Astrocyte of the spinal cord (primary cell): ENCODE results near the gene TPM3.

Source experiments
- DNase-seq: peaks from one replicate; pipeline ENCODE4 v3.0.0; 2011; ENCODE audit warnings: low read depth, low spot score
- H3K4me3 ChIP-seq: 2 replicates; pipeline ENCODE4 v1.5.1; 2011; ENCODE audit warnings: low read depth, mild to moderate bottlenecking, low read length, moderate library complexity
- CTCF ChIP-seq: IDR thresholded peaks from 2 replicates; pipeline ENCODE4 v1.5.1; 2012; ENCODE audit warnings: low read depth, mild to moderate bottlenecking, low read length, inconsistent platforms
- in situ Hi-C: cut with HindIII; loops from 2 replicates; pipeline ENCODE4 v1.10.0; 2017; ENCODE audit warnings: low sequenced_read_pairs

TPM3 gene

DNA sequence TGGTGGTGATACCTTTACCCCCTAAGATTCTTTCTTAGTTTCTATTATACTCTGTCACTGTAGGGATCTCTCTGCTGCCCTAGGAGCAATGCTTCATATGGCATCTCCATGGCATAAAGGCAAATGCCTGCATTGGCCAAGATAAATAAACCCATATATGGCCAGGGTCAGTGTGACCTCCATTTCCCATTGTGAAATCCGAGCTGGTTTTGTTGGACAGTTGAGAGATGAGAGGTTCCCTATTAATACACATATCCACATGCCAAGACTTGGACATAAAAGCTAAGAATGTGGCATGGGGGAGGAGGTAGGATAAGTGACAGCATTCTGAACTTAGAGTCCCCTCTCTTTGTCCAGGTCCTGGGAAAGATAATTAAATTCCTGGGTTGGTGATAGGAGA, 1.4 kb downstream of the TPM3 start:
- no peak overlapping the region for H3K4me3 ChIP-seq
- TF ChIP-seq CTCF, result no peak
- peak; percentile 47 for DNase-seq
- in situ Hi-C loops, result no loop called here

- in situ Hi-C loops, result no loop called here
- TF ChIP-seq CTCF, result no peak
- H3K4me3 ChIP-seq, result no peak overlapping the region
- DNase-seq, result no peak
Observed at GRCh38 chr1:154186852-154187501, 4.9 kb downstream of the TPM3 start.

- TF ChIP-seq CTCF, result peak; percentile 43
- in situ Hi-C loops, result no loop called here
- no peak overlapping the region for H3K4me3 ChIP-seq
- DNase-seq, result peak; percentile 35
Observed at GRCh38 chr1:154186177-154186576, 5.7 kb downstream of the TPM3 start.

DNA sequence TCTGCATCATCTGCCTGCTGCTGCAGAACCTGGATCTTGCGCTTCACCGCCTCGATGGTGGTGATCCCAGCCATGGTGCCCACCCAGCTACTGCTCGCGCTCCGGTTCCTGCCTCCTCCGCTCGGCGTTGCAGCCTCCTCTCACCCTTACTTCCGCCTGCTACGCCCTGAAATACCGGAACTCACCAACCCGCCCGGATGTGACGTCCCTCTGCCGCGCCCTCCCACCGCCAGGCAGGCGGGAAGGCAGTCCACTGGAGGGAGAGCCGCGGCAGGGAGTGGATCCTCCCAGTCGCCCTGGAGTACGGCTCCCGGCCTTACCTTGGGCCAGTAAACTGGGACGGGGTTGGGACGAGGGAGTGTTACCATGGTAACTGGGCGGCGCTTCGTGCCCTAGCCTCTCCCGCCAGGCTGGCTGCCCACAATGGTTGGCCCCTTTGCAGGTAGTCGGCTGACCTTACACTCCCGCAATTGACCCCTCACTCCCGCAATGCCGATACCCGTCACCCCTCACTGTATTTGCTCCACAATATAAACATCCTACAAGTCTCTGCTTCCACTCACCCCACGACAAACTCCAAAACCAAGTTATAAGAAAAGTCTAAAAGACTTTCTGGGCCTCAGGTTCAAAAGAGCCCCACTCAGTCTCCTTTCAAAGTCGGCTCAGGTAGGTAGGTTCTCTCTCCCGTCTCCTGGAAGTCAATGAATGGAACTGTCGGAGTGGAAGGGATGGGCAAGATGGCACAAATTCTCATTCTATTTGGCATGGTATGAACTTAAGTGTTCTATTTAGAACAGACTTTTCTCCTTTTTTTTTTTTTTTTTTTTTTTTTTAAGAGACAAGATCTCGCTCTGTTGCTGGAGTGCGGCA, 8.6 kb downstream of the TPM3 start:
- in situ Hi-C loops, result no loop called here
- DNase-seq, result peak; percentile 96
- peak overlapping the region; percentile 96 for H3K4me3 ChIP-seq
- TF ChIP-seq CTCF, result no peak

- peak overlapping the region; percentile 96 for H3K4me3 ChIP-seq
- in situ Hi-C loops, result no loop called here
- peak; percentile 76 for DNase-seq
- TF ChIP-seq CTCF, result no peak
Observed at GRCh38 chr1:154182344-154183045, 9.4 kb downstream of the TPM3 start.

DNA sequence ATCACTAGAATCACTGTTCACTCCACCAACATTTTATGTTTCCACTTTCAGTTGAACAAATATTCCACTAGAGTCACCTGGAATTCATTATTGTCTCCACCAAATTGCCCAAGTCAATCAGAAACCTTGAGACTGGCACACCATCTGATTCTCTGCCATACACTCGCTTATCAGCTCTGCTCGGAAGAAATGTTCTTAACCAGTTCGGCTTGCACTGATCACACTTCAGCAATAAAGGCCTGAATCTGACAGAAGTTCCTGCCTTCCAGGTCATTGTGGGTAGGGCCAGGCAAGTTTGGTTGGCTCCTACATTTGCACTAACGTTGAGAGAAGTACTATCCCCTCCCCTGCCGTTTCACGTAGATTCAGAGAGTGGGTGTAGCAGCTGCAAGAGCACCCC, 10.0 kb downstream of the TPM3 start:
- no peak for DNase-seq
- H3K4me3 ChIP-seq, result peak overlapping the region; percentile 96
- in situ Hi-C loops, result no loop called here
- TF ChIP-seq CTCF, result no peak
